ENCODE measurements around the gene ALOX15B.
"Not testable (repeated sequence)": the region's sequence is repeated elsewhere in the genome, so short reads cannot be mapped to it uniquely, and the experiment has no call there.

ALOX15B gene

DNA sequence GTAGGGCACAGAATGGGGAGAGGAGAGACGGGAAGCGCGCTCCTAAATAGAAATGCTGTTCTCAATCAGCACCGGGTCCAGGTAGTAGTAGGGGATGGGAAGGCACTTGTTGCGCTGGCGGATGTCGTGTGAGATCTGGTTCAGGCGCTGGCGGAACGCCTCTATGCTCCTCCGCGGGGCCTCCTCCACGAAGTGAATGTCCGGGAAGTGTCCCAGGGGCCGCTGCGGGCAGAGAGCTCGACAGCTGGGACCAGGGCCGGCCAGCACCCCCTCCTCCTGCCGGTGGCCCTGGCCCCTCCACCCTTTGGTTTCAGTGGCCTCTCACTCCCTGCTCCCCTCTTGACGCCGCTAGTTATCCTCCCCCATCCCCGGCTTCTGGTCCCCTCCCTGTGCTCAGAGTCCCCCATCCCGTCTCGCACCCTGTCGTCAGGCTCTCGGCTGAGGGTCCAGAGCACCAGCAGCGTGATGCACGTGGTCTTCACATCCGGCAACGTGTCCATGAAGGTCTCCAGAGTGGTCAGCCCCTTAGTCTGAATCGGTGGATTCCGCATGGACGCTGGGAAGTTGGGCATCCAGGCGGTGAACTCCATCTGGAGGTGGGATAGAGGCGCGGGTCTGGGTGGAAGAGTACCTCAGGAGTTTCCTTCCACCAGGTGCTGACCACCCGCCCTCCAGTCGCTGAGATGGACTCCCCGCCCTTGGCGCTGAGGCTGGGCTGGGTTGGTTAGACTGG, 34.0 kb downstream of the ALOX15B start:
- H3K4me3 ChIP-seq (ENCODE audit: low read depth, low read length): no peak overlapping the region
- TF ChIP-seq, protein P1, sequence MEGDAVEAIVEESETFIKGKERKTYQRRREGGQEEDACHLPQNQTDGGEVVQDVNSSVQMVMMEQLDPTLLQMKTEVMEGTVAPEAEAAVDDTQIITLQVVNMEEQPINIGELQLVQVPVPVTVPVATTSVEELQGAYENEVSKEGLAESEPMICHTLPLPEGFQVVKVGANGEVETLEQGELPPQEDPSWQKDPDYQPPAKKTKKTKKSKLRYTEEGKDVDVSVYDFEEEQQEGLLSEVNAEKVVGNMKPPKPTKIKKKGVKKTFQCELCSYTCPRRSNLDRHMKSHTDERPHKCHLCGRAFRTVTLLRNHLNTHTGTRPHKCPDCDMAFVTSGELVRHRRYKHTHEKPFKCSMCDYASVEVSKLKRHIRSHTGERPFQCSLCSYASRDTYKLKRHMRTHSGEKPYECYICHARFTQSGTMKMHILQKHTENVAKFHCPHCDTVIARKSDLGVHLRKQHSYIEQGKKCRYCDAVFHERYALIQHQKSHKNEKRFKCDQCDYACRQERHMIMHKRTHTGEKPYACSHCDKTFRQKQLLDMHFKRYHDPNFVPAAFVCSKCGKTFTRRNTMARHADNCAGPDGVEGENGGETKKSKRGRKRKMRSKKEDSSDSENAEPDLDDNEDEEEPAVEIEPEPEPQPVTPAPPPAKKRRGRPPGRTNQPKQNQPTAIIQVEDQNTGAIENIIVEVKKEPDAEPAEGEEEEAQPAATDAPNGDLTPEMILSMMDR (IDR thresholded peaks at IDR 0.05; ENCODE audit: low read depth, low read length): no peak

GRCh38 chr17:8073627-8074484, 35.0 kb downstream of the ALOX15B start:
- TF ChIP-seq, protein P1 (IDR thresholded peaks at IDR 0.05; ENCODE audit: low read depth, low read length): peak; percentile 91
- H3K4me3 ChIP-seq (ENCODE audit: low read depth, low read length): no peak overlapping the region

GRCh38 chr17:8074554-8074953, 35.7 kb downstream of the ALOX15B start:
- TF ChIP-seq, protein P1 (IDR thresholded peaks at IDR 0.05; ENCODE audit: low read depth, low read length): no peak
- no peak overlapping the region for H3K4me3 ChIP-seq (ENCODE audit: low read depth, low read length)

DNA sequence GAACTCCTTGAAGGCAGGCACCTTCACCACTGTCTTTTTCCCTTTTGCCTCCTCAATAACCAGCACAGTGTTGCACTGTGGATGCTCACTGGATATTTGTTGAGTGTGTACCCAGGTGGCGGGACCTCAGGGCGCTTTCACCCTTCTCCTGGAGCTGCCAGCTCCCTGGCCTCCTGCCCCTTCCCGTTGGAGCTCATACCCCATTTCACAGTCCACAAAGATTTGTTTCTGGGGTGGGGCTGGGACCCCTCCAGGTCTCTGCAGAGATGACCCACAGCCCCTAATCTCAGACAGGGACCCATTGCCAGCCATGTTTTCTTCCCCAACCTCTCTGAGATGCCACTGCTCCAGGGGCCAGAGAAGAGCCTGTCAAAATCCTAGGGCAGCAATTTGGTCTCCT, 36.2 kb downstream of the ALOX15B start:
- H3K4me3 ChIP-seq (ENCODE audit: low read depth, low read length): no peak overlapping the region
- TF ChIP-seq, protein P1 (IDR thresholded peaks at IDR 0.05; ENCODE audit: low read depth, low read length): no peak

GRCh38 chr17:8075574-8076342, 36.9 kb downstream of the ALOX15B start:
- H3K4me3 ChIP-seq (ENCODE audit: low read depth, low read length): no peak overlapping the region
- TF ChIP-seq, protein P1 (IDR thresholded peaks at IDR 0.05; ENCODE audit: low read depth, low read length): no peak

- TF ChIP-seq, protein P1 (IDR thresholded peaks at IDR 0.05; ENCODE audit: low read depth, low read length): no peak
- no peak overlapping the region for H3K4me3 ChIP-seq (ENCODE audit: low read depth, low read length)
Measured at GRCh38 chr17:8076502-8077266, 37.8 kb downstream of the ALOX15B start.

GRCh38 chr17:8077939-8078338, 39.1 kb downstream of the ALOX15B start:
- H3K4me3 ChIP-seq (ENCODE audit: low read depth, low read length): not testable (repeated sequence)
